GM10266 (cell line): ENCODE data around the gene FRMD4A.

Experiments
- DNase-seq: peaks from one replicate; pipeline ENCODE4 v3.0.0; 2012; ENCODE audit errors: extremely low spot score
- CTCF ChIP-seq: IDR thresholded peaks from 2 replicates; pipeline ENCODE4 v1.5.1; 2012; ENCODE audit warnings: mild to moderate bottlenecking, low read depth; ENCODE audit not compliant: control insufficient read depth, insufficient read depth; ENCODE audit errors: missing control alignments

FRMD4A gene

GRCh38 chr10:13765641-13766341 is 564.9 kb downstream of the FRMD4A start:
- no peak for TF ChIP-seq CTCF

GRCh38 chr10:13761490-13762091 is 569.1 kb downstream of the FRMD4A start:
- no peak for TF ChIP-seq CTCF
- DNase-seq = no peak

More at GRCh38 chr10:13765641-13766341, 564.9 kb downstream of the FRMD4A start:
- no peak for DNase-seq

GRCh38 chr10:13759168-13759567 is 571.6 kb downstream of the FRMD4A start:
- no peak for DNase-seq
- TF ChIP-seq CTCF = no peak

- DNase-seq = no peak
- no peak for TF ChIP-seq CTCF
These were observed 572.0 kb downstream of the FRMD4A start for GRCh38 chr10:13758756-13759155.

- no peak for TF ChIP-seq CTCF
- no peak for DNase-seq
These were observed 572.4 kb downstream of the FRMD4A start for GRCh38 chr10:13758312-13758711.

- no peak for DNase-seq
- TF ChIP-seq CTCF = no peak
These were observed 576.4 kb downstream of the FRMD4A start for GRCh38 chr10:13754277-13754676.

- no peak for TF ChIP-seq CTCF
- no peak for DNase-seq
These were observed 579.4 kb downstream of the FRMD4A start for GRCh38 chr10:13751191-13751764.
